GM23338 (cell line): ENCODE results near the gene PCIF1.

Experiments used
- CREB1 ChIP-seq: fragments of 250-450 bp; sonication (Bioruptor Pico); IDR thresholded peaks from 2 replicates; pipeline ENCODE4 v1.5.0; 2020; ENCODE audit warnings: low read depth, mild to moderate bottlenecking, moderate library complexity
- EZH2 ChIP-seq: fragments of 200-600 bp; sonication (generic); IDR thresholded peaks from one replicate; pipeline ENCODE4 v1.8.0; 2017; ENCODE audit warnings: antibody characterized with exemption, mild to moderate bottlenecking, low read depth; ENCODE audit not compliant: unreplicated experiment
- EZH2phosphoT487 ChIP-seq: fragments of 200-600 bp; sonication (generic); IDR thresholded peaks from one replicate; pipeline ENCODE4 v1.8.1; 2018; ENCODE audit warnings: antibody characterized with exemption; ENCODE audit not compliant: unreplicated experiment
- JUNB ChIP-seq: IDR thresholded peaks from one replicate; pipeline ENCODE4 v1.6.1; 2016; ENCODE audit warnings: antibody characterized with exemption; ENCODE audit not compliant: unreplicated experiment
- NANOG ChIP-seq: IDR thresholded peaks from 2 replicates; pipeline ENCODE4 v1.6.1; 2016; ENCODE audit warnings: antibody characterized with exemption, borderline replicate concordance
- POLR2AphosphoS5 ChIP-seq: IDR thresholded peaks from 2 replicates; pipeline ENCODE4 v1.6.1; 2016; ENCODE audit warnings: antibody characterized with exemption, low read depth
- REST ChIP-seq: IDR thresholded peaks from one replicate; pipeline ENCODE4 v1.6.1; 2018; ENCODE audit warnings: antibody characterized with exemption; ENCODE audit not compliant: unreplicated experiment
- TF ChIP-seq, protein P1 (sequence below), 2 experiments: fragments of 200-600 bp in 1 of 2; sonication (generic) in 1 of 2; conservative IDR thresholded peaks; 2 replicates each; pipeline versions ENCODE4 v1.5.1 to v1.6.1; 2016 to 2017; ENCODE audit warnings: antibody characterized with exemption in 2 of 2, low read depth in 2 of 2, mild to moderate bottlenecking in 2 of 2, moderate library complexity in 1 of 2
- TF ChIP-seq, protein P2 (sequence below): IDR thresholded peaks from 2 replicates; pipeline ENCODE4 v1.6.1; 2016; ENCODE audit warnings: antibody characterized with exemption
- TF ChIP-seq, protein P3 (sequence below): fragments of 250-450 bp; sonication (Bioruptor Pico); IDR thresholded peaks from 2 replicates; pipeline ENCODE4 v1.5.0; 2020; ENCODE audit warnings: mild to moderate bottlenecking, moderate library complexity

- TF ChIP-seq, protein P1, sequence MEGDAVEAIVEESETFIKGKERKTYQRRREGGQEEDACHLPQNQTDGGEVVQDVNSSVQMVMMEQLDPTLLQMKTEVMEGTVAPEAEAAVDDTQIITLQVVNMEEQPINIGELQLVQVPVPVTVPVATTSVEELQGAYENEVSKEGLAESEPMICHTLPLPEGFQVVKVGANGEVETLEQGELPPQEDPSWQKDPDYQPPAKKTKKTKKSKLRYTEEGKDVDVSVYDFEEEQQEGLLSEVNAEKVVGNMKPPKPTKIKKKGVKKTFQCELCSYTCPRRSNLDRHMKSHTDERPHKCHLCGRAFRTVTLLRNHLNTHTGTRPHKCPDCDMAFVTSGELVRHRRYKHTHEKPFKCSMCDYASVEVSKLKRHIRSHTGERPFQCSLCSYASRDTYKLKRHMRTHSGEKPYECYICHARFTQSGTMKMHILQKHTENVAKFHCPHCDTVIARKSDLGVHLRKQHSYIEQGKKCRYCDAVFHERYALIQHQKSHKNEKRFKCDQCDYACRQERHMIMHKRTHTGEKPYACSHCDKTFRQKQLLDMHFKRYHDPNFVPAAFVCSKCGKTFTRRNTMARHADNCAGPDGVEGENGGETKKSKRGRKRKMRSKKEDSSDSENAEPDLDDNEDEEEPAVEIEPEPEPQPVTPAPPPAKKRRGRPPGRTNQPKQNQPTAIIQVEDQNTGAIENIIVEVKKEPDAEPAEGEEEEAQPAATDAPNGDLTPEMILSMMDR (conservative IDR thresholded peaks at IDR 0.05; ENCODE audit: low read depth in 2 of 2) = no peak
- TF ChIP-seq POLR2AphosphoS5 = no peak
- TF ChIP-seq EZH2 = no peak
- no peak for TF ChIP-seq REST
- TF ChIP-seq, protein P2, sequence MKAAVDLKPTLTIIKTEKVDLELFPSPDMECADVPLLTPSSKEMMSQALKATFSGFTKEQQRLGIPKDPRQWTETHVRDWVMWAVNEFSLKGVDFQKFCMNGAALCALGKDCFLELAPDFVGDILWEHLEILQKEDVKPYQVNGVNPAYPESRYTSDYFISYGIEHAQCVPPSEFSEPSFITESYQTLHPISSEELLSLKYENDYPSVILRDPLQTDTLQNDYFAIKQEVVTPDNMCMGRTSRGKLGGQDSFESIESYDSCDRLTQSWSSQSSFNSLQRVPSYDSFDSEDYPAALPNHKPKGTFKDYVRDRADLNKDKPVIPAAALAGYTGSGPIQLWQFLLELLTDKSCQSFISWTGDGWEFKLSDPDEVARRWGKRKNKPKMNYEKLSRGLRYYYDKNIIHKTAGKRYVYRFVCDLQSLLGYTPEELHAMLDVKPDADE = no peak
- no peak for TF ChIP-seq EZH2phosphoT487
- TF ChIP-seq, protein P3, sequence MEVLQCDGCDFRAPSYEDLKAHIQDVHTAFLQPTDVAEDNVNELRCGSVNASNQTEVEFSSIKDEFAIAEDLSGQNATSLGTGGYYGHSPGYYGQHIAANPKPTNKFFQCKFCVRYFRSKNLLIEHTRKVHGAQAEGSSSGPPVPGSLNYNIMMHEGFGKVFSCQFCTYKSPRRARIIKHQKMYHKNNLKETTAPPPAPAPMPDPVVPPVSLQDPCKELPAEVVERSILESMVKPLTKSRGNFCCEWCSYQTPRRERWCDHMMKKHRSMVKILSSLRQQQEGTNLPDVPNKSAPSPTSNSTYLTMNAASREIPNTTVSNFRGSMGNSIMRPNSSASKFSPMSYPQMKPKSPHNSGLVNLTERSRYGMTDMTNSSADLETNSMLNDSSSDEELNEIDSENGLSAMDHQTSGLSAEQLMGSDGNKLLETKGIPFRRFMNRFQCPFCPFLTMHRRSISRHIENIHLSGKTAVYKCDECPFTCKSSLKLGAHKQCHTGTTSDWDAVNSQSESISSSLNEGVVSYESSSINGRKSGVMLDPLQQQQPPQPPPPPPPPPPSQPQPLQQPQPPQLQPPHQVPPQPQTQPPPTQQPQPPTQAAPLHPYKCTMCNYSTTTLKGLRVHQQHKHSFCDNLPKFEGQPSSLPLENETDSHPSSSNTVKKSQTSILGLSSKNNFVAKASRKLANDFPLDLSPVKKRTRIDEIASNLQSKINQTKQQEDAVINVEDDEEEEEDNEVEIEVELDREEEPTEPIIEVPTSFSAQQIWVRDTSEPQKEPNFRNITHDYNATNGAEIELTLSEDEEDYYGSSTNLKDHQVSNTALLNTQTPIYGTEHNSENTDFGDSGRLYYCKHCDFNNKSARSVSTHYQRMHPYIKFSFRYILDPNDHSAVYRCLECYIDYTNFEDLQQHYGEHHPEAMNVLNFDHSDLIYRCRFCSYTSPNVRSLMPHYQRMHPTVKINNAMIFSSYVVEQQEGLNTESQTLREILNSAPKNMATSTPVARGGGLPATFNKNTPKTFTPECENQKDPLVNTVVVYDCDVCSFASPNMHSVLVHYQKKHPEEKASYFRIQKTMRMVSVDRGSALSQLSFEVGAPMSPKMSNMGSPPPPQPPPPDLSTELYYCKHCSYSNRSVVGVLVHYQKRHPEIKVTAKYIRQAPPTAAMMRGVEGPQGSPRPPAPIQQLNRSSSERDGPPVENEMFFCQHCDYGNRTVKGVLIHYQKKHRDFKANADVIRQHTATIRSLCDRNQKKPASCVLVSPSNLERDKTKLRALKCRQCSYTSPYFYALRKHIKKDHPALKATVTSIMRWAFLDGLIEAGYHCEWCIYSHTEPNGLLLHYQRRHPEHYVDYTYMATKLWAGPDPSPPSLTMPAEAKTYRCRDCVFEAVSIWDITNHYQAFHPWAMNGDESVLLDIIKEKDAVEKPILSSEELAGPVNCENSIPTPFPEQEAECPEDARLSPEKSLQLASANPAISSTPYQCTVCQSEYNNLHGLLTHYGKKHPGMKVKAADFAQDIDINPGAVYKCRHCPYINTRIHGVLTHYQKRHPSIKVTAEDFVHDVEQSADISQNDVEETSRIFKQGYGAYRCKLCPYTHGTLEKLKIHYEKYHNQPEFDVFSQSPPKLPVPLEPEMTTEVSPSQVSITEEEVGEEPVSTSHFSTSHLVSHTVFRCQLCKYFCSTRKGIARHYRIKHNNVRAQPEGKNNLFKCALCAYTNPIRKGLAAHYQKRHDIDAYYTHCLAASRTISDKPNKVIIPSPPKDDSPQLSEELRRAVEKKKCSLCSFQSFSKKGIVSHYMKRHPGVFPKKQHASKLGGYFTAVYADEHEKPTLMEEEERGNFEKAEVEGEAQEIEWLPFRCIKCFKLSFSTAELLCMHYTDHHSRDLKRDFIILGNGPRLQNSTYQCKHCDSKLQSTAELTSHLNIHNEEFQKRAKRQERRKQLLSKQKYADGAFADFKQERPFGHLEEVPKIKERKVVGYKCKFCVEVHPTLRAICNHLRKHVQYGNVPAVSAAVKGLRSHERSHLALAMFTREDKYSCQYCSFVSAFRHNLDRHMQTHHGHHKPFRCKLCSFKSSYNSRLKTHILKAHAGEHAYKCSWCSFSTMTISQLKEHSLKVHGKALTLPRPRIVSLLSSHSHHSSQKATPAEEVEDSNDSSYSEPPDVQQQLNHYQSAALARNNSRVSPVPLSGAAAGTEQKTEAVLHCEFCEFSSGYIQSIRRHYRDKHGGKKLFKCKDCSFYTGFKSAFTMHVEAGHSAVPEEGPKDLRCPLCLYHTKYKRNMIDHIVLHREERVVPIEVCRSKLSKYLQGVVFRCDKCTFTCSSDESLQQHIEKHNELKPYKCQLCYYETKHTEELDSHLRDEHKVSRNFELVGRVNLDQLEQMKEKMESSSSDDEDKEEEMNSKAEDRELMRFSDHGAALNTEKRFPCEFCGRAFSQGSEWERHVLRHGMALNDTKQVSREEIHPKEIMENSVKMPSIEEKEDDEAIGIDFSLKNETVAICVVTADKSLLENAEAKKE (CRISPR knock-in tag) = no peak
- TF ChIP-seq CREB1 (CRISPR knock-in tag) = no peak
- TF ChIP-seq JUNB = no peak
- no peak for TF ChIP-seq NANOG
Observed at GRCh38 chr20:45919542-45920399, 14.7 kb upstream of the PCIF1 start.
